HepG2 (cell line): Measurements from ENCODE around the gene ALKBH5. TPM values are rescaled to one million over a fixed set of nuclear protein-coding genes. Genes with fewer than 3 reads are reported as not detected.
A peak's percentile ranks its signal among the peaks of the same experiment; 100 is the strongest.

ENCODE experiments used
- AKAP8 ChIP-seq: sonication (generic); formaldehyde crosslinking; IDR thresholded peaks from 2 replicates; pipeline ENCODE4 v1.5.1; 2020; ENCODE audit warnings: mild to moderate bottlenecking, missing genetic modification reagents
- ARHGAP35 ChIP-seq: sonication (generic); formaldehyde crosslinking; IDR thresholded peaks from 2 replicates; pipeline ENCODE4 v1.9.0; 2022; ENCODE audit warnings: mild to moderate bottlenecking, inconsistent platforms, moderate library complexity, missing genetic modification reagents, borderline replicate concordance
- CBX2 ChIP-seq, 2 experiments: fragments of 200-600 bp in 1 of 2; sonication (generic); formaldehyde crosslinking in 1 of 2; IDR thresholded peaks; 2 replicates each; pipeline versions ENCODE4 v1.7.0 to v1.8.1; 2018 to 2022; ENCODE audit warnings: low read depth in 2 of 2, low read length in 1 of 2, mild to moderate bottlenecking in 1 of 2, missing genetic modification reagents in 1 of 2
- CHD2 ChIP-seq: IDR thresholded peaks from 2 replicates; pipeline ENCODE4 v1.6.1; 2011; ENCODE audit warnings: low read depth, low read length, improper control_type of control experiment
- ERF ChIP-seq: IDR thresholded peaks from 2 replicates; pipeline ENCODE4 v1.6.1; 2018; ENCODE audit warnings: missing biosample characterization, missing genetic modification reagents
- JUN ChIP-seq: sonication (generic); formaldehyde crosslinking; IDR thresholded peaks from 2 replicates; pipeline ENCODE4 v1.4.0; 2020; ENCODE audit warnings: mild to moderate bottlenecking, missing genetic modification reagents
- KDM5A ChIP-seq: fragments of 200-600 bp; sonication (generic); IDR thresholded peaks from 2 replicates; pipeline ENCODE4 v1.7.0; 2018; ENCODE audit warnings: antibody characterized with exemption, mild to moderate bottlenecking, low read length, borderline replicate concordance
- KDM6A ChIP-seq: IDR thresholded peaks from 2 replicates; pipeline ENCODE4 v1.6.1; 2016; ENCODE audit warnings: low read depth
- MATR3 ChIP-seq: sonication (generic); formaldehyde crosslinking; IDR thresholded peaks from 2 replicates; pipeline ENCODE4 v1.4.0; 2020; ENCODE audit warnings: missing genetic modification reagents
- MEF2D ChIP-seq: sonication (generic); formaldehyde crosslinking; IDR thresholded peaks from 2 replicates; pipeline ENCODE4 v1.5.1; 2020; ENCODE audit warnings: mild to moderate bottlenecking, missing genetic modification reagents
- NFRKB ChIP-seq: fragments of 450-650 bp; IDR thresholded peaks from 2 replicates; pipeline ENCODE4 v1.6.1; 2017
- RCOR2 ChIP-seq: IDR thresholded peaks from 2 replicates; pipeline ENCODE4 v1.6.1; 2016; ENCODE audit warnings: missing biosample characterization, missing genetic modification reagents
- SATB2 ChIP-seq: sonication (generic); formaldehyde crosslinking; IDR thresholded peaks from 2 replicates; pipeline ENCODE4 v1.5.0; 2020; ENCODE audit warnings: missing genetic modification reagents
- SMARCE1 ChIP-seq: fragments of 450-650 bp; IDR thresholded peaks from 2 replicates; pipeline ENCODE4 v1.6.1; 2017; ENCODE audit warnings: borderline replicate concordance
- ZMYM3 ChIP-seq: sonication (generic); formaldehyde crosslinking; IDR thresholded peaks from 2 replicates; pipeline ENCODE4 v1.5.1; 2020; ENCODE audit warnings: mild to moderate bottlenecking, missing genetic modification reagents
- ZNF317 ChIP-seq: sonication (generic); formaldehyde crosslinking; IDR thresholded peaks from 2 replicates; pipeline ENCODE4 v1.5.0; 2020; ENCODE audit warnings: mild to moderate bottlenecking, missing genetic modification reagents
- ZNF329 ChIP-seq: sonication (generic); formaldehyde crosslinking; IDR thresholded peaks from 2 replicates; pipeline ENCODE4 v1.9.0; 2021; ENCODE audit warnings: low read depth, mild to moderate bottlenecking, missing genetic modification reagents
- ZNF354B ChIP-seq: sonication (generic); formaldehyde crosslinking; IDR thresholded peaks from 2 replicates; pipeline ENCODE4 v1.8.0; 2022; ENCODE audit warnings: mild to moderate bottlenecking, missing genetic modification reagents
- ZNF562 ChIP-seq: sonication (generic); formaldehyde crosslinking; IDR thresholded peaks from 2 replicates; pipeline ENCODE4 v1.8.0; 2022; ENCODE audit warnings: missing genetic modification reagents, borderline replicate concordance
- ZNF629 ChIP-seq: sonication (generic); formaldehyde crosslinking; conservative IDR thresholded peaks from 2 replicates; pipeline ENCODE4 v1.5.0; 2020; ENCODE audit warnings: missing genetic modification reagents
- ZNF746 ChIP-seq: sonication (generic); formaldehyde crosslinking; IDR thresholded peaks from 2 replicates; pipeline ENCODE4 v1.8.0; 2022; ENCODE audit warnings: mild to moderate bottlenecking, missing genetic modification reagents
- ZNF772 ChIP-seq: sonication (generic); formaldehyde crosslinking; IDR thresholded peaks from 2 replicates; pipeline ENCODE4 v1.5.0; 2020; ENCODE audit warnings: mild to moderate bottlenecking, missing genetic modification reagents
- ZNF792 ChIP-seq: IDR thresholded peaks from 2 replicates; pipeline ENCODE4 v1.6.1; 2016
- ZSCAN12 ChIP-seq: sonication (generic); formaldehyde crosslinking; IDR thresholded peaks from 2 replicates; pipeline ENCODE4 v1.9.0; 2021; ENCODE audit warnings: mild to moderate bottlenecking, missing genetic modification reagents
- polyA plus RNA-seq, 8 experiments: library from polyadenylated mRNA; depleted of rRNA in 3 of 8; stranded (reverse) in 7 of 8; unstranded in 1 of 8; fragments of >200 nt; fragmentation: Illumina TruSeq in 4 of 8; extraction: Trizol in 4 of 8; gene quantifications; 2 replicates each; pipeline versions ENCODE4 v1.2.1 to v1.2.3, GENCODE V29; 2011 to 2016; ENCODE audit warnings: low read depth in 4 of 8, missing spikeins in 1 of 8, mixed read lengths in 1 of 8; ENCODE audit not compliant: insufficient read depth in 1 of 8
- total RNA-seq, 5 experiments: library from RNA; depleted of rRNA; stranded (reverse); fragments of >200 nt; fragmentation: Illumina TruSeq; extraction: Trizol; gene quantifications; 2 replicates each; pipeline ENCODE4 v1.2.3, GENCODE V29; 2016; ENCODE audit warnings: low read depth in 1 of 5
- TF ChIP-seq, protein P1 (sequence below): sonication (generic); formaldehyde crosslinking; IDR thresholded peaks from 2 replicates; pipeline ENCODE4 v1.4.0; 2020; ENCODE audit warnings: missing genetic modification reagents
- TF ChIP-seq, protein P2 (sequence below): sonication (generic); formaldehyde crosslinking; IDR thresholded peaks from 2 replicates; pipeline ENCODE4 v1.4.0; 2020; ENCODE audit warnings: missing genetic modification reagents
- TF ChIP-seq, protein P3 (sequence below): sonication (generic); formaldehyde crosslinking; IDR thresholded peaks from 2 replicates; pipeline ENCODE4 v1.8.1; 2022; ENCODE audit warnings: mild to moderate bottlenecking, missing genetic modification reagents

The ALKBH5 gene
- total and polyA plus RNA-seq, 2 of the 13 experiments (the other 11 are each of a cell fraction or from before 2014, with no cell fraction given) = 68.9 to 76.9 TPM

DNA sequence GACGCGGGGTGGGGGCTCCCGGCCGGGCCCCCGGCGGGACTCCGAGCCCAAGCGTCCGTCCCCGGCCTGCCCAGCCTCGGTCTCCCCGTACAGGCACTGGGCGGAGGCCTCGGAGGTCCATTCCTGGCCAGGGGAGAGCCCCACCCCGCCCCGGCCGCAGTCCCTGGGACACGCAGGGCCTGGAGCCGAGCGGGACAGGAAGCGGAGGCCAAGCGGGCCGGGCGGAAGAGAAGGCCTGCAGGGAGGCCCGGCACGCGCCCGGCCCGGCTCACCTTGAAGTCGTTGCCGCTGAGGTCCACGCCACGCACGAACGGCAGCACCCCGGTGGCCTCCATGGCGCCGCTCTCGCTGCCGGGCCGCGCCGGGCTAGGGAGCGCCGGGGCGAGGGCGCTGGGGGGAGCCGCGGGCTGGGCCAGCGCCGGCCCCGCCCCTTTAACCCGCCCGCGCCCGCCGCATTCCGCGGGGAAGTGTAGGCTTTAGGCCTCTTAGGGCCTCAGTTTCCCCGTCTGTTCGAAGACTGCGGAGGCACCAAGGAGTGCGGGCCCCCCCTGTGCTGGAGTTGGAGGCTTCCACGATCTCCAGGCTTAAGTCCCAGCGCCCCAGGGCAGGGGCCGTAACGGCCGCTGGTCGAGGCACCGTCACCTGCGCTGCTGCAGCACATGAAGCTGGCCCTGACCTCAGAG, 74.9 kb downstream of the ALKBH5 start, which contains the start of gene FLII (continued):
- TF ChIP-seq MEF2D (no peak), SMARCE1 (no peak), ERF (peak; percentile 36), ZSCAN12 (no peak), ZNF792 (no peak), CBX2 (IDR thresholded peaks at IDR 0.05; ENCODE audit: low read depth, low read length) (no peak), CBX2 (CRISPR knock-in tag; IDR thresholded peaks at IDR 0.05; ENCODE audit: low read depth) (no peak), NFRKB (no peak), ZNF772 (CRISPR knock-in tag) (peak; percentile 78; the same call in 1 of the 2 replicates), KDM5A (0 out of 2 replicates have a peak, but pooled peaks have one; percentile 15), ZNF562 (CRISPR knock-in tag) (no peak), ZNF746 (no peak), MATR3 (no peak), JUN (CRISPR knock-in tag) (no peak), KDM6A (CRISPR knock-in tag) (no peak), ZNF329 (no peak), RCOR2 (CRISPR knock-in tag) (no peak), ZNF629 (no peak), SATB2 (CRISPR knock-in tag) (no peak), ZNF354B (no peak), ARHGAP35 (CRISPR knock-in tag) (no peak), AKAP8 (CRISPR knock-in tag) (no peak), ZNF317 (no peak), ZMYM3 (CRISPR knock-in tag) (peak; percentile 66; the same call in 1 of the 2 replicates), CHD2 (no peak)
- TF ChIP-seq, protein P1, sequence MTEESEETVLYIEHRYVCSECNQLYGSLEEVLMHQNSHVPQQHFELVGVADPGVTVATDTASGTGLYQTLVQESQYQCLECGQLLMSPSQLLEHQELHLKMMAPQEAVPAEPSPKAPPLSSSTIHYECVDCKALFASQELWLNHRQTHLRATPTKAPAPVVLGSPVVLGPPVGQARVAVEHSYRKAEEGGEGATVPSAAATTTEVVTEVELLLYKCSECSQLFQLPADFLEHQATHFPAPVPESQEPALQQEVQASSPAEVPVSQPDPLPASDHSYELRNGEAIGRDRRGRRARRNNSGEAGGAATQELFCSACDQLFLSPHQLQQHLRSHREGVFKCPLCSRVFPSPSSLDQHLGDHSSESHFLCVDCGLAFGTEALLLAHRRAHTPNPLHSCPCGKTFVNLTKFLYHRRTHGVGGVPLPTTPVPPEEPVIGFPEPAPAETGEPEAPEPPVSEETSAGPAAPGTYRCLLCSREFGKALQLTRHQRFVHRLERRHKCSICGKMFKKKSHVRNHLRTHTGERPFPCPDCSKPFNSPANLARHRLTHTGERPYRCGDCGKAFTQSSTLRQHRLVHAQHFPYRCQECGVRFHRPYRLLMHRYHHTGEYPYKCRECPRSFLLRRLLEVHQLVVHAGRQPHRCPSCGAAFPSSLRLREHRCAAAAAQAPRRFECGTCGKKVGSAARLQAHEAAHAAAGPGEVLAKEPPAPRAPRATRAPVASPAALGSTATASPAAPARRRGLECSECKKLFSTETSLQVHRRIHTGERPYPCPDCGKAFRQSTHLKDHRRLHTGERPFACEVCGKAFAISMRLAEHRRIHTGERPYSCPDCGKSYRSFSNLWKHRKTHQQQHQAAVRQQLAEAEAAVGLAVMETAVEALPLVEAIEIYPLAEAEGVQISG (CRISPR knock-in tag) = peak; percentile 50
- TF ChIP-seq, protein P2, sequence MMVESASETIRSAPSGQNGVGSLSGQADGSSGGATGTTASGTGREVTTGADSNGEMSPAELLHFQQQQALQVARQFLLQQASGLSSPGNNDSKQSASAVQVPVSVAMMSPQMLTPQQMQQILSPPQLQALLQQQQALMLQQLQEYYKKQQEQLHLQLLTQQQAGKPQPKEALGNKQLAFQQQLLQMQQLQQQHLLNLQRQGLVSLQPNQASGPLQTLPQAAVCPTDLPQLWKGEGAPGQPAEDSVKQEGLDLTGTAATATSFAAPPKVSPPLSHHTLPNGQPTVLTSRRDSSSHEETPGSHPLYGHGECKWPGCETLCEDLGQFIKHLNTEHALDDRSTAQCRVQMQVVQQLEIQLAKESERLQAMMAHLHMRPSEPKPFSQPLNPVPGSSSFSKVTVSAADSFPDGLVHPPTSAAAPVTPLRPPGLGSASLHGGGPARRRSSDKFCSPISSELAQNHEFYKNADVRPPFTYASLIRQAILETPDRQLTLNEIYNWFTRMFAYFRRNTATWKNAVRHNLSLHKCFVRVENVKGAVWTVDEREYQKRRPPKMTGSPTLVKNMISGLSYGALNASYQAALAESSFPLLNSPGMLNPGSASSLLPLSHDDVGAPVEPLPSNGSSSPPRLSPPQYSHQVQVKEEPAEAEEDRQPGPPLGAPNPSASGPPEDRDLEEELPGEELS (CRISPR knock-in tag) = no peak
- TF ChIP-seq, protein P3, sequence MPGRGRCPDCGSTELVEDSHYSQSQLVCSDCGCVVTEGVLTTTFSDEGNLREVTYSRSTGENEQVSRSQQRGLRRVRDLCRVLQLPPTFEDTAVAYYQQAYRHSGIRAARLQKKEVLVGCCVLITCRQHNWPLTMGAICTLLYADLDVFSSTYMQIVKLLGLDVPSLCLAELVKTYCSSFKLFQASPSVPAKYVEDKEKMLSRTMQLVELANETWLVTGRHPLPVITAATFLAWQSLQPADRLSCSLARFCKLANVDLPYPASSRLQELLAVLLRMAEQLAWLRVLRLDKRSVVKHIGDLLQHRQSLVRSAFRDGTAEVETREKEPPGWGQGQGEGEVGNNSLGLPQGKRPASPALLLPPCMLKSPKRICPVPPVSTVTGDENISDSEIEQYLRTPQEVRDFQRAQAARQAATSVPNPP (CRISPR knock-in tag) = no peak
